Cardiac muscle cell (in vitro differentiated cells and primary cell): ENCODE measurements around the gene RABGGTA. TPM values are rescaled to one million over a fixed set of nuclear protein-coding genes. Genes with fewer than 3 reads are reported as not detected.

Source experiments
- DNase-seq, 2 donors: peaks; one replicate each; pipeline versions ENCODE4 v3.0.0 to v3.0.0-alpha.2; 2010 to 2017; ENCODE audit warnings: low read depth in 1 of 2, low spot score in 1 of 2
- H3K27ac ChIP-seq: fragments of 200-600 bp; sonication (generic); 2 replicates; pipeline ENCODE4 v1.5.1; 2016
- H3K27me3 ChIP-seq: fragments of 200-600 bp; sonication (generic); 2 replicates; pipeline ENCODE4 v1.6.0; 2016; ENCODE audit warnings: control low read depth
- H3K36me3 ChIP-seq: fragments of 200-600 bp; sonication (generic); 2 replicates; pipeline ENCODE4 v1.5.1; 2016; ENCODE audit warnings: control low read depth
- H3K4me1 ChIP-seq: fragments of 200-600 bp; sonication (generic); 2 replicates; pipeline ENCODE4 v1.8.1; 2017; ENCODE audit warnings: low read depth, mild to moderate bottlenecking, mixed run types
- H3K4me3 ChIP-seq: fragments of 200-600 bp; sonication (generic); 2 replicates; pipeline ENCODE4 v1.5.1; 2016; ENCODE audit warnings: mild to moderate bottlenecking
- H3K9me3 ChIP-seq: fragments of 200-600 bp; sonication (generic); 2 replicates; pipeline ENCODE4 v1.5.1; 2017; ENCODE audit warnings: low read depth, mild to moderate bottlenecking, control low read depth
- CTCF ChIP-seq: IDR thresholded peaks from 2 replicates; pipeline ENCODE4 v1.5.1; 2012; ENCODE audit warnings: low read depth, mild to moderate bottlenecking, low read length
- polyA plus RNA-seq: library from polyadenylated mRNA; unstranded; fragments of >200 nt; fragmentation: Nextera tagmentation; extraction: Ambion mirVana; gene quantifications from 2 replicates; pipeline ENCODE4 v1.2.1, GENCODE V29; 2016
- total RNA-seq: library from RNA; depleted of rRNA; stranded (reverse); fragments of >200 nt; gene quantifications from 2 replicates; pipeline ENCODE4 v1.2.3, GENCODE V29; 2016

RABGGTA gene
- total and polyA plus RNA-seq, 2 experiments from 2014 or later, result 39.6 to 43.7 TPM

- H3K4me1 ChIP-seq, result peaks cover 7% of the 10 kb centered on the region
- no peaks in the 10 kb centered on the region for H3K27me3 ChIP-seq
- H3K27ac ChIP-seq, result no peak overlapping the region
- no peaks in the 10 kb centered on the region for H3K36me3 ChIP-seq
- no peak overlapping the region for H3K4me3 ChIP-seq
- no peaks in the 10 kb centered on the region for H3K9me3 ChIP-seq
- DNase-seq, result peak; percentile 73 to 92
- peak; percentile 80 for TF ChIP-seq CTCF
These were observed 25.2 kb upstream of the RABGGTA start for GRCh38 chr14:24296341-24297157.

- DNase-seq, result no peak
- H3K9me3 ChIP-seq, result no peaks in the 10 kb centered on the region
- no peak overlapping the region for H3K4me3 ChIP-seq
- no peak overlapping the region for H3K27ac ChIP-seq
- no peaks in the 10 kb centered on the region for H3K27me3 ChIP-seq
- TF ChIP-seq CTCF, result no peak
- no peaks in the 10 kb centered on the region for H3K4me1 ChIP-seq
- H3K36me3 ChIP-seq, result peaks cover 3% of the 10 kb centered on the region
These were observed 22.1 kb upstream of the RABGGTA start for GRCh38 chr14:24293525-24293924.

- Histone ChIP-seq H3K36me3 (peaks cover 3% of the 10 kb centered on the region), H3K27ac (no peak overlapping the region), H3K27me3 (no peaks in the 10 kb centered on the region), H3K9me3 (no peaks in the 10 kb centered on the region), H3K4me1 (no peaks in the 10 kb centered on the region), H3K4me3 (no peak overlapping the region)
- no peak for DNase-seq
- TF ChIP-seq CTCF, result no peak
These were observed 20.9 kb upstream of the RABGGTA start for GRCh38 chr14:24292118-24292807.

GRCh38 chr14:24291446-24292117 lies 20.2 kb upstream of the RABGGTA start:
- no peaks in the 10 kb centered on the region for H3K27me3 ChIP-seq
- H3K36me3 ChIP-seq, result peaks cover 3% of the 10 kb centered on the region
- no peak overlapping the region for H3K4me3 ChIP-seq
- TF ChIP-seq CTCF, result no peak
- H3K9me3 ChIP-seq, result no peaks in the 10 kb centered on the region
- no peak for DNase-seq
- H3K27ac ChIP-seq, result no peak overlapping the region
- H3K4me1 ChIP-seq, result no peaks in the 10 kb centered on the region

- no peak for DNase-seq
- no peak for TF ChIP-seq CTCF
- Histone ChIP-seq H3K27me3 (no peaks in the 10 kb centered on the region), H3K4me3 (no peak overlapping the region), H3K9me3 (no peaks in the 10 kb centered on the region), H3K27ac (no peak overlapping the region), H3K4me1 (no peaks in the 10 kb centered on the region), H3K36me3 (peaks cover 3% of the 10 kb centered on the region)
These were observed 19.3 kb upstream of the RABGGTA start for GRCh38 chr14:24290746-24291145.
